SHP77 (cell line): ENCODE results near the gene DOCK8.

Experiments used
- DNase-seq, 2 experiments: peaks; one replicate each; lab custom pipeline; 2025; lab: John Stamatoyannopoulos, UW

The DOCK8 gene

GRCh38 chr9:414595-414994 lies 199.9 kb downstream of the DOCK8 start:
- no peak for DNase-seq

- DNase-seq: no peak
Observed at GRCh38 chr9:419571-420171, 205.0 kb downstream of the DOCK8 start.

- DNase-seq: no peak
Observed at GRCh38 chr9:421896-422295, 207.2 kb downstream of the DOCK8 start.

GRCh38 chr9:426264-426663 lies 211.6 kb downstream of the DOCK8 start:
- DNase-seq: no peak

- no peak for DNase-seq
Observed at GRCh38 chr9:426976-427375, 212.3 kb downstream of the DOCK8 start.

GRCh38 chr9:431701-432100 lies 217.0 kb downstream of the DOCK8 start:
- DNase-seq: no peak

GRCh38 chr9:436482-436881 lies 221.8 kb downstream of the DOCK8 start:
- DNase-seq: no peak

- no peak for DNase-seq
Observed at GRCh38 chr9:437066-437465, 222.4 kb downstream of the DOCK8 start.

GRCh38 chr9:437574-438001 lies 222.9 kb downstream of the DOCK8 start:
- DNase-seq: no peak

GRCh38 chr9:438066-438465 lies 223.4 kb downstream of the DOCK8 start:
- no peak for DNase-seq

GRCh38 chr9:438961-439768 lies 224.5 kb downstream of the DOCK8 start:
- no peak for DNase-seq

- no peak for DNase-seq
Observed at GRCh38 chr9:441126-441525, 226.5 kb downstream of the DOCK8 start.

- no peak for DNase-seq
Observed at GRCh38 chr9:444528-444927, 229.9 kb downstream of the DOCK8 start.

GRCh38 chr9:445033-445432 lies 230.4 kb downstream of the DOCK8 start:
- no peak for DNase-seq

GRCh38 chr9:446074-446699 lies 231.5 kb downstream of the DOCK8 start:
- DNase-seq: no peak

- no peak for DNase-seq
Observed at GRCh38 chr9:447230-448025, 232.8 kb downstream of the DOCK8 start.

- DNase-seq: no peak
Observed at GRCh38 chr9:450057-450456, 235.4 kb downstream of the DOCK8 start.

- DNase-seq: no peak
Observed at GRCh38 chr9:450561-450960, 235.9 kb downstream of the DOCK8 start.

GRCh38 chr9:453832-454231 lies 239.2 kb downstream of the DOCK8 start:
- no peak for DNase-seq

- DNase-seq: no peak
Observed at GRCh38 chr9:456365-456764, 241.7 kb downstream of the DOCK8 start.

- no peak for DNase-seq
Observed at GRCh38 chr9:458590-458989, 243.9 kb downstream of the DOCK8 start.
